HG03095 (cell line): ENCODE measurements around the gene LY6G6C.

Experiments used
- ATAC-seq: cut with Tn5 transposase; IDR thresholded peaks from one replicate; pipeline ENCODE4 v1.9.1; 2021; ENCODE audit warnings: moderate library complexity; ENCODE audit not compliant: unreplicated experiment

Gene LY6G6C

GRCh38 chr6:31727717-31728671, 6.4 kb upstream of the LY6G6C start:
- ATAC-seq: no peak

- no peak for ATAC-seq
Observed at GRCh38 chr6:31727034-31727716, 5.6 kb upstream of the LY6G6C start.

- no peak for ATAC-seq
Observed at GRCh38 chr6:31725502-31726350, 4.2 kb upstream of the LY6G6C start.

DNA sequence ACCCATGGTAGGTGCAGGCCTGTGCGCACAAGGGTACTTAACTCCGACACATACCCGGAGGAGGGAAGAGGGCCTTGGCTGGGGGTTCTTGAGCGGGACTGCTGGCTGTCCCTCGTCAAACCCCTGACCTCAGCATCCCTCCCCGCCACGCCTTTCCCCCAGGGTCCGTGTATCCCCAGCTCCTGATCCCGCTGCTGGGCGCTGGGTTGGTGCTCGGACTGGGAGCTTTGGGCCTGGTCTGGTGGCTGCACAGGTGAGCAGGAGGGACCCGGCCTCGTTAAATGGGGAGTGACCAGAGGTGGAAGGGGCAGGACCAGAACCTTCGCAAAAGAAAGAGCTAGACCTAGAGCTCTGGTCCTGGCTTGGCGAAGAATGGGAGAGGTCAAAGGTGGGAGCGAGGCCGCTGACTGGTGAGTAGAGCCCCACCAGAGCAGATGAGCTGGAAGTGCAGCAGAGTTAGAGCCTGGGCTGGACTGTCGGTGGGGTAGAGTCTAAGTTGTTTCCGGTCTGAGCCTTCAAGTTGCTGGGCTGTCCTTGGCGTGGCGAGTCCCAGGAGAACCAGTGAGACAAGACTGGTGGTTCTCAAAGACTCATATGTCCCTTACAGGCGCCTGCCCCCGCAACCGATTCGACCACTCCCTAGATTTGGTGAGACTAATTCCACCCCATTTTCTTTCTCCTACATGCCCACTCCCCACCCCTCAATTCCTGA, 2.6 kb upstream of the LY6G6C start:
- ATAC-seq: no peak

- ATAC-seq: no peak
Observed at GRCh38 chr6:31723245-31723979, 1.9 kb upstream of the LY6G6C start, which contains the start of gene MPIG6B. TSS of gene MPIG6B (plus strand) at chr6:31723373. CDS start at chr6:31723384, 11 bp downstream.

DNA sequence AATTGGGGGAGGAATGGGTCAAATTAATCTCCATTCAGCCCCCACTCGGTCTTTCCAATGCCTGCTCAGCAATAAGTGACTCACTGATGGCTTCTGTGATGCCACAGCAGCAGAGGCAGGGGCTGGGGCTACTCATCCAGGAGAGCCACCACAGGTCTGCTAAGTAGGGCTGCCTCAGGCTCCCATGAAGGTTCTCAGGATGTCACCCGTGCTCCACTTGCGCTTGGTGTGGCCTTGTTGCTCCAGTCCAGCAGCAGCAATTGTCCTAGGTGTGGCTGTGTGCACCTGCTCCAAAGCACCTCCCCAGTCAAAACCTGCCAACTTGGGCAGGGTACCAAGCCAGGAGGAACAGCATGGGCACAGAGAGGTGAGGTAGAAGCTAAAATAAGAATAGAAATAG, 627 bp upstream of the LY6G6C start:
- ATAC-seq: no peak

GRCh38 chr6:31720196-31720770, 1.3 kb downstream of the LY6G6C start:
- ATAC-seq: no peak

DNA sequence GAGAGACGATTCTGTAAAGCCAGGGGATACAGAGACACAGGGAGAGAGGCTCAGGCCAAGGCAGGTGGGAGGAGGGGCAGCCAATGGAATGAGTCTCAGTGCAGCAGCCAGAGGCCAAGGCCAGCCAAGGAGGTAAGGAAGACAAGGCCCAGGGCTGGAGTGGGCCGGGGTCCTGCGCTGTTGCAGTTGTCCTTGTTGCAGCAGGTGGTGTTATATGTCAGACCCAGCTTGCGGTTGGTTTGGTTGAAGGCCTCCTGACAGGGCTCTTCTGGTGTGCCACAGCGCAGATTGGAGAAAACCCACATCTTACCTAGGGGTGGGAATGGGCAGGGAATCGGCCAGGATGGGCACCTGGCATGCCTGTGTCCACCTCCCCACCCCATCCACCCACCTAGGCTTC, 2.5 kb downstream of the LY6G6C start:
- no peak for ATAC-seq

- ATAC-seq: no peak
Observed at GRCh38 chr6:31718265-31718664, 3.3 kb downstream of the LY6G6C start.

- no peak for ATAC-seq
Observed at GRCh38 chr6:31717499-31718222, 3.9 kb downstream of the LY6G6C start.

DNA sequence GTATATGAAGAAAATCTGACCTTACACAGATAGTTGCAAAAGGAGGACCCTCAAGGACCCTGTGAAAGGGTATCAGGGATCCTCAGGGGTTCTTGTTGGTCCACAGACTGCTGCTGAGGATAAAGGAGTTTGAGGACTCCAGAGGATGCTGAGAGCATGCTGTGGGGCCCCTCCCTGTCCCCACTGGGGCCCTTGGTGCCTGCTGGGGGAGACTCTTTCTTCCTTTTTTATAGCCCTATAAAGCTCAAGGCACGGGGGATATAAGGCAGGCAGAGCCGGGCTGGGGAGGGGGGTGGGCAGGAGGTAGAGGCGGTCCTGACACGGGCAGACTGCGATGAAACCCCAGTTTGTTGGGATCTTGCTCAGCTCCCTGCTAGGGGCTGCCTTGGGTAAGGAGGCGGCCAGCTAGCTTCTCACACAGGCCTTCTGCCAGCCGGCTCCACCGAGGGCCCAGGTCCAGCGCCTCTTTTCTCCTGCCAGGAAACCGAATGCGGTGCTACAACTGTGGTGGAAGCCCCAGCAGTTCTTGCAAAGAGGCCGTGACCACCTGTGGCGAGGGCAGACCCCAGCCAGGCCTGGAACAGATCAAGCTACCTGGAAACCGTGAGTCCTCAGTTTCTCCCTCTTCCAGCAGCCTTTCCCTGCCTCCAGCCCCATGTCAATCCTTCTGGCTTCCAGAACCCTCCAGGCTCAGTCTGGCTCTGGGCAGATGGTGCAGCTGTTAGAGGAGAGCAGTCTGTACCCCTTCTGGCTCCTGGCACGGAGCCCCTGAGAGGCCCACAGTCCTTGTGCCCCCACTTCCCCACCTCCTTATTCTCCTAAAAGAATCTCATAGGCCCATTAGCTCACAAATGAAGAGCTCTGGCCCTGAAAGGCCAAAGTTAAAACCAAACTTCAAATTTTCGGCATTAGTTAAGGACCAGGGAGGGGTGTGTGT, 6.3 kb downstream of the LY6G6C start, which contains the start of gene LY6G6D:
TSS of gene LY6G6D (plus strand) at position 327 of the 937 bp plus-strand sequence. CDS start at position 335, 8 bp downstream.
- ATAC-seq: no peak

DNA sequence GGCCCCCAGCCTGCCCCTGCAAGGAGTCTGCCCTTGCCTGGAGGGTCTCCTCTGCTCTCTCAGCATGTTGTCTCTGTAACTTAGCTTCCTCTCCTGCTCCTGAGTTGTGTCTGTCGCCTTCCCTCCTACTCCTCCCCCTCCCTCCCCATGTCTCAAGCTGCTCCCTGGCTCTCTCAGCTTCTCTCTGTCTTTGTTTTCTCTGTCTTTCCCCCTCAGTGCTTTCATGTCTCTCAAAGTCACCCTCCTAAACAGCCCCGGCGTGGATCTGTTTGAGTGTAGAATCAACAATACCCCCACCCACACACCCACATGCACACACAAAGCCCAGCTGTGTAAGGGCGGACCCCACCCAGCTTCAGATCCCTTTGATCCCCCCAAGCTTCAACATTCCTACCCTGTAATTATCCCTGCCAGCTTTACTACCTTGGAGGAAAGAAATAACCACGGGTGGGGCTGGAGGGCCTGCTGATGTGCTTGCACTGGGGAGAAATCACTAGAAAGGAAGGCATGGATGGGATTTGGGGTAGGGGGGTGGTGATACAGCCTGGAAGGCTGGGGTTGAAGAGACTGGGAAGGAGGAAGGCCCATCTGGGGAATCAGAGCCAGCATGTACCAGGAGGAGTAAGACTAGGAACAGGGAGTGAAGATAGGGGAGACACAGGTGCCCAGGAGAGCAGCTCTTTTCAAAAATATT, 7.4 kb downstream of the LY6G6C start:
- no peak for ATAC-seq

DNA sequence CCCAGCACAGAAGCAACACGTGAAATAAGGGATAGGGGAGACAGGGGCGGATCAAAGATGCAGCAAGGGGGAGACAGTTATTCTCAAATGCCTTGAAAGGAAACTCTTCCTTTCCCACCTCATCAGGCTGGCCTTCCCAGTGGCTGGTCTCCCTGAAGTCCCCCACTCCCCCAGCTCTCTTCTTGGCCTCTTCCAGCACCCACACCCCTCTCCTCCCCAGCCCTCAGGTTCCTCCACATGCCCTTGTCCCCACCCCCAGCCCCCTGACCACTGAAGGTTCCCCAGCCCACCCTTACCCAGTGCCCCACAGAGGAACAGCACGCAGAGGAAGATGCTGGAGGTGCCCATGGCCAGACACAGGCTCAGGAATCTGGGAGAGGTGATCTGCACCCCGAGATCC, 8.1 kb downstream of the LY6G6C start:
- ATAC-seq: no peak

GRCh38 chr6:31712296-31712695, 9.2 kb downstream of the LY6G6C start:
- ATAC-seq: no peak

- ATAC-seq: no peak
Observed at GRCh38 chr6:31711233-31711632, 10.3 kb downstream of the LY6G6C start.

- no peak for ATAC-seq
Observed at GRCh38 chr6:31710523-31711219, 10.9 kb downstream of the LY6G6C start.
